NCI-H2227 (cell line): Measurements from ENCODE around the gene ZNF616.
"Not testable (repeated sequence)": the region's sequence is repeated elsewhere in the genome, so short reads cannot be mapped to it uniquely, and the experiment has no call there.

Experiments
- DNase-seq: peaks from one replicate; lab custom pipeline; 2025; ENCODE audit not compliant: unreplicated experiment; lab: John Stamatoyannopoulos, UW

Gene ZNF616

GRCh38 chr19:52110780-52111179 is 29.0 kb downstream of the ZNF616 start:
- no peak for DNase-seq

DNA sequence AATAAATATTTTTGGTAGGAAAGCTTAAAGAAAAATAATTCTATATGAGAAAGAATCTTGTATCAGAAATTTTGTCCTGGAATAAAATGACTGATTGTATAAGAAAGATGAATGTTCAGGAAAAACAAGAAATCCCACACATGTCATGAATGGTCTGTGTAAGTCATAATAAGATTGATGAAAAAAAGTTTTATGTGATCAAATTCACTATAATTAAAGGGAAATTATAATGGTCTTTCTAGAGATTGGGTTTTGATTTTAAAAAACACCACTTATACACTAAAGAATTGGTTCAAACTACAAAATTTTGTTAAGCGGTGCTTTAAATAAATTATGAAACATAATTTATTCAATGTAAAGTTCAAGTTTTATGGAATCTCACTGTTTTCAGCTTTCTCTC is 37.0 kb downstream of the ZNF616 start:
- no peak for DNase-seq

GRCh38 chr19:52101866-52102562 is 37.7 kb downstream of the ZNF616 start:
- no peak for DNase-seq

DNA sequence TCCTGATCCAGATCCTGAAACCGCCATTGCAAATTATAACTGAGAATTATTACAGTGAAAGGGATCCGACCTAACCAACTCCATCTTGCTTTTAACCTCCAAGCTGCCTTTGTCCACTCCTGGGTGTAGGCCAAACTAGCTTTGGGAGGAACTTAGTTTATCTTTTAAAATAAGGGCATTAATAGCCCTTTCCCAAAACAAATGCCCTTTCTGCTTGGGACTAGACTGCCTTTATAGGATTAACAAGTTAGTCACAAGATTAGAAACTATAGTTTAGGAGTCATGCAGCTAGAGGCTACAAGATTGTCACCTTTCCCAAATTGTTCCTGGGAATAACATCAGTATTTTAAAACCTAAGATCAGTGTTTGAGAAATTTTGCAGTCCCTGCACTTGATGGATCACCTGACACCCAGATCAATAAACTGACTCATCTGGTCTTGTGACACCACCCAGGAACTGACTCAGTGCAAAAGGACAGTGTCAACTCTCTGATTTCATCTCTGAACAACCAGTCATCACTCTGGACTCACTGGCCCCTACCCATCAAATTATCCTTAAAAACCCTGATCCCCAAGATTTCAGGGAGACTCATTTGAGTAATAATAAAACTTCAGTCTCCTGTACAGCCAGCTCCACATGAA is 40.1 kb downstream of the ZNF616 start:
- no peak for DNase-seq

GRCh38 chr19:52096416-52096815 is 43.3 kb downstream of the ZNF616 start:
- not testable (repeated sequence) for DNase-seq

GRCh38 chr19:52095172-52096014 is 44.3 kb downstream of the ZNF616 start, which contains the start of gene ZNF841:
TSS of gene ZNF841 (minus strand) at chr19:52095765. CDS start at chr19:52084801, 10,964 bp downstream.
- DNase-seq = peak; percentile 93

DNA sequence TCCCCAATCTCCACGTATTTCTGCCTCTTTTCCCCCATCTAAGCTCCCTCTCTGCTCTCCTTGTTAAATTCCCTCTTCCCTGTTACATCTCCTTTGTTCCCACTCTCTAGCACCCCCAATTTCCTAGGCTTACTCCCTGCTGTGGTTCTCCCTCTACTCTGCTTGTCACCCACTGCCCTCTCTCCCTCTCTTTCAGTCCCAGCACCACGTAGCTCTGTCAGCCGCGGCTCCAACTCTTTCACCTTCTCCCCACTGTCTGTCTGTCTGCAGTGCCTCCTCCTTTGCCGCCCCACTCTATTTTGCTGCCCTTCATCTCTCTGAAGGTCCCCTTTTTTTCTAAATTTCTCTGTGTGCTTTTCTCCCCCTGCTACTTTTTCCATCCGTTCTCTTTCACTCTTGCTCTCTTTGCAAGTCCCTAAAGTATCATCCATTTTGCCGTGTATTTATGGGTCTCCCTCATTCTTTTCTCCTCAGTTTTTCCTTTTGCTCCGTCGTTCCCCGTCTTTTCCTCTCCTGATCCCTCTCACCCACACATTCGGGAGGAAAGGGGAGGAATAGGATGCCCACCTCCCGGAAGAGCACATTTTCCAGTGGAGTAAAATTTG is 45.1 kb downstream of the ZNF616 start:
- DNase-seq = no peak

DNA sequence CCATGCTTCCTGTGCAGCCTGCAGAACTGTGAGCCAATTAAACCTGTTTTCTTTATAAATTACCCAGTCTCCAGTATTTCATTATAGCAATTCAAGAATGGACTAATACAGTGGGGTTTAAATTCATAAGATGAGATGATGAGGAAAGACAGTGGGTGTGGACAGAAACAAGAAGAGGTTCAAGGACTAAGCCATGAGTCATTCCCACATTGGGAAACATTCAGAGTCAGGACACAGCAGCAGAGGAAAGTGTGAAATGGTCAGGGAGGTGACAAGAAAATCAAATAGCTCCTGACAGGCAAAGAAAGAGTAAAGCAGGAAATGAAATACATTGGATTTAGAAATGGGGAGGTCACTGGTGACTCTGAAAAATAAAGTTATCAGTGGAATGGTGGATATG is 53.3 kb downstream of the ZNF616 start:
- DNase-seq = no peak

GRCh38 chr19:52070496-52070895 is 69.2 kb downstream of the ZNF616 start:
- no peak for DNase-seq

GRCh38 chr19:52069653-52070052 is 70.1 kb downstream of the ZNF616 start:
- no peak for DNase-seq

DNA sequence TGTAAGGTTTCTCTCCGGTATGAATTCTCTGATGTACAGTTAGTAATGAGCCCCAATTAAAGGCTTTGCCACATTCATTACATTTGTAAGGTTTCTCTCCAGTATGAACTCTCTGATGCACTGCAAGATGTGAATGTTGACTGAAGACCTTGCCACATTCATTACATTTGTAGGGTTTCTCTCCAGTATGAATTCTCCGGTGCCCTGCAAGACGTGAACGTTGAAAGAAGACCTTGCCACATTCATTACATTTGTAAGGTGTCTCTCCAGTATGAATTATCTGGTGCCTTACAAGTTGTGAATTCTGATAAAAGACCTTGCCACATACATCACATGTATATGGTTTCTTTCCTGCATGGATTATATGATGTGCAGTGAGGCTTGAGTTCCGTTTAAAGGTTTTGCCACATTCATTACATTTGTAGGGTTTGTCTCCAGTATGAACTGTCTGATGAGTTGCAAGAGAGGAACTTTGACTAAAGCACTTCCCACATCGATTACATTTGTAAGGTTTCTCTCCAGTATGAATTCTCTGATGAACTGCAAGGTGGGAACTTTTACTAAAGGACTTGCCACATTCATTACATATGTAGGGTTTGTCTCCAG is 73.4 kb downstream of the ZNF616 start:
- no peak for DNase-seq

DNA sequence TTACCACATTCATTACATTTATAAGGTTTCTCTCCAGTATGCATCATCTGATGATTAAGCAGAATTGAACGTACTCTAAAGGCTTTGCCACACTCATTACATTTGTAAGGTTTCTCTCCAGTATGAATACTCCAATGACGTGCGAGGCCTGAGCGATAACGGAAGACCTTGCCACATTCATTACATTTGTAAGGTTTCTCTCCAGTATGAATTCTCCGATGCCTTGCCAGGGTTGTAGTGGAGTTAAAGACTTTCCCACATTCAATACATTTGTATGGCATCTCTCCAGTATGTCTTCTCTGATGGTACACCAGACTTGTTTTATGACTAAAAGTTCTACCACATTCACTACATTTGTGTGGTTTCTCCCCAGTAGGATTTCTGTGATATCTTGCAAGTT is 74.3 kb downstream of the ZNF616 start:
- no peak for DNase-seq
